Heart left ventricle (tissue), 13 donors: ENCODE measurements around the gene IL34.

ENCODE experiments used
- POLR2A ChIP-seq, 2 donors: fragments of 450-650 bp; IDR thresholded peaks; one replicate each; pipeline ENCODE4 v1.6.1; 2017; ENCODE audit warnings: antibody characterized with exemption in 2 of 2, mild to moderate bottlenecking in 2 of 2, moderate library complexity in 2 of 2
- TF ChIP-seq, protein P1 (sequence below), 12 donors: fragments of 200-600 bp; sonication (generic) in 4 of 12; IDR thresholded peaks; one replicate each; pipeline versions ENCODE4 v1.5.0 to v1.8.0; 2018 to 2022; ENCODE audit warnings: antibody characterized with exemption in 12 of 12, mild to moderate bottlenecking in 5 of 12
- donor health status: ischemic (EF 13 %, LVEDD 7.1; RV severe dilation, severe dysfunction).
- donor health status: DM: no; HTN: yes; CAD: no.
- donor health status: DM: no; HTN: no; CAD: no.
- donor health status: ischemic (EF 25% LVEDD 6.9; RV normal size, moderate dysfunction).
- donor health status: ischemic (EF 25% LVEDD 5.7; RV mildly dilated, moderate dysfunction).
- donor health status: ischemic (EF 35%, LVEDD 5.7; RV mildly dilated, moderate dysfunction).
- donor health status: nonischemic (EF 11% LVEDD 7.7; RV severe dilation, severe dysfunction).
- donor health status: DM: yes; HTN: yes; CAD: no.
- donor health status: PGD.
- donor health status: ischemic (EF 29% LVEDD 5.4; RV normal size, mild dysfunction).
- donor health status: nonischemic (EF 23%, LVEDD 6.1; RV moderate dilation, normal function).

DNA sequence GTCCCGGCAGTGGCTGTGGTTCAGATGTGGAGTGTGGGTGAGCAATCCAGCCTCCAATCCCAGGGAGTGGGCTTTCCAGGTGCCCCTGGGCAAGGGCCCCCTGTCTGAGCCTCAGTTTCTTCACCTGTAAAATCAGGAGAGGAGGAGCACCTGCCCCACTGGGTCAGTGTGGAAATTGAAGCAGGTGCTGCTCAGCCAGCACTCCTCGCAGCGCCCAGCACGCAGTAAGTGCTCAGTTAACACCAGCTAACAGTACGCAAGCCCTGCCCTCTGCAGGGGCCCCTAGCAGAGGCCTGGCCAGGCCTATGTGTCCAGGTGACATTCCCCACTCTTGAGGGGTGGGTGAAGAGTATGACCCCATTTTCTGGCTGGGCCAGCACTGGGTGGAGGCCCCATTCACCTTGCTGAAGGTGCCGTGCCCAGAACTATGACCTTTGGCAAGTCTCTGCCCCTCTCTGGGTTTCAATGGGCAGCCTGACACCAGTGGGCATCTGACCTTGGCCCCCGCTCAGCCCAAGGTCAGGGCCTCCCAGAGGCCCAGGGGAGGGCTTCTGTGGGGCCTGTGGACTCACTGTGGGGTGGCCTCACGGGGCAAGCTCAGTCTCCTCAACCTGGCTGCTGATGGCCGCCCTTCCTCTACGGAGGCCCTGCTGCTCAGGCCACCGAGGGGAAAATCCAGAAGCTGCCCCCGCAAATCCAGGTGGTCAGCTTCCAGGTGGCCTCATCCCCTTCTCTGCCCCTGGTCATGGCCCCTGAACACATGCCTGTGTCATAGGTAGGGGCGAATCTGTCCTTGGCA, 37.0 kb downstream of the IL34 start:
- TF ChIP-seq, protein P1, sequence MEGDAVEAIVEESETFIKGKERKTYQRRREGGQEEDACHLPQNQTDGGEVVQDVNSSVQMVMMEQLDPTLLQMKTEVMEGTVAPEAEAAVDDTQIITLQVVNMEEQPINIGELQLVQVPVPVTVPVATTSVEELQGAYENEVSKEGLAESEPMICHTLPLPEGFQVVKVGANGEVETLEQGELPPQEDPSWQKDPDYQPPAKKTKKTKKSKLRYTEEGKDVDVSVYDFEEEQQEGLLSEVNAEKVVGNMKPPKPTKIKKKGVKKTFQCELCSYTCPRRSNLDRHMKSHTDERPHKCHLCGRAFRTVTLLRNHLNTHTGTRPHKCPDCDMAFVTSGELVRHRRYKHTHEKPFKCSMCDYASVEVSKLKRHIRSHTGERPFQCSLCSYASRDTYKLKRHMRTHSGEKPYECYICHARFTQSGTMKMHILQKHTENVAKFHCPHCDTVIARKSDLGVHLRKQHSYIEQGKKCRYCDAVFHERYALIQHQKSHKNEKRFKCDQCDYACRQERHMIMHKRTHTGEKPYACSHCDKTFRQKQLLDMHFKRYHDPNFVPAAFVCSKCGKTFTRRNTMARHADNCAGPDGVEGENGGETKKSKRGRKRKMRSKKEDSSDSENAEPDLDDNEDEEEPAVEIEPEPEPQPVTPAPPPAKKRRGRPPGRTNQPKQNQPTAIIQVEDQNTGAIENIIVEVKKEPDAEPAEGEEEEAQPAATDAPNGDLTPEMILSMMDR (IDR thresholded peaks at IDR 0.05): no peak
- no peak for TF ChIP-seq POLR2A (IDR thresholded peaks at IDR 0.05)
